ENCODE results near the gene DLG1. TPM values are rescaled to one million over a fixed set of nuclear protein-coding genes. Genes with fewer than 3 reads are reported as not detected.
"Not testable (repeated sequence)": the region's sequence is repeated elsewhere in the genome, so short reads cannot be mapped to it uniquely, and the experiment has no call there.

Gene DLG1
- total RNA-seq, 2 donors from 2014 or later: 115 to 124 TPM

GRCh38 chr3:197076415-197076814, 222.0 kb downstream of the DLG1 start:
- Histone ChIP-seq H3K4me1 (no peaks in the 10 kb centered on the region), H3K27me3 (no peaks in the 10 kb centered on the region), H3K4me3 (no peak overlapping the region), H3K9ac (ENCODE audit: low read depth in 2 of 2, low read length in 2 of 2) (no peak overlapping the region), H3K27ac (no peak overlapping the region), H3K36me3 (no peaks in the 10 kb centered on the region), H3K9me3 (no peaks in the 10 kb centered on the region)
- TF ChIP-seq, protein P1, sequence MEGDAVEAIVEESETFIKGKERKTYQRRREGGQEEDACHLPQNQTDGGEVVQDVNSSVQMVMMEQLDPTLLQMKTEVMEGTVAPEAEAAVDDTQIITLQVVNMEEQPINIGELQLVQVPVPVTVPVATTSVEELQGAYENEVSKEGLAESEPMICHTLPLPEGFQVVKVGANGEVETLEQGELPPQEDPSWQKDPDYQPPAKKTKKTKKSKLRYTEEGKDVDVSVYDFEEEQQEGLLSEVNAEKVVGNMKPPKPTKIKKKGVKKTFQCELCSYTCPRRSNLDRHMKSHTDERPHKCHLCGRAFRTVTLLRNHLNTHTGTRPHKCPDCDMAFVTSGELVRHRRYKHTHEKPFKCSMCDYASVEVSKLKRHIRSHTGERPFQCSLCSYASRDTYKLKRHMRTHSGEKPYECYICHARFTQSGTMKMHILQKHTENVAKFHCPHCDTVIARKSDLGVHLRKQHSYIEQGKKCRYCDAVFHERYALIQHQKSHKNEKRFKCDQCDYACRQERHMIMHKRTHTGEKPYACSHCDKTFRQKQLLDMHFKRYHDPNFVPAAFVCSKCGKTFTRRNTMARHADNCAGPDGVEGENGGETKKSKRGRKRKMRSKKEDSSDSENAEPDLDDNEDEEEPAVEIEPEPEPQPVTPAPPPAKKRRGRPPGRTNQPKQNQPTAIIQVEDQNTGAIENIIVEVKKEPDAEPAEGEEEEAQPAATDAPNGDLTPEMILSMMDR (IDR thresholded peaks at IDR 0.05): no peak
- intact Hi-C loops (cut with DNase I): no loop called here
- DNase-seq: no peak

DNA sequence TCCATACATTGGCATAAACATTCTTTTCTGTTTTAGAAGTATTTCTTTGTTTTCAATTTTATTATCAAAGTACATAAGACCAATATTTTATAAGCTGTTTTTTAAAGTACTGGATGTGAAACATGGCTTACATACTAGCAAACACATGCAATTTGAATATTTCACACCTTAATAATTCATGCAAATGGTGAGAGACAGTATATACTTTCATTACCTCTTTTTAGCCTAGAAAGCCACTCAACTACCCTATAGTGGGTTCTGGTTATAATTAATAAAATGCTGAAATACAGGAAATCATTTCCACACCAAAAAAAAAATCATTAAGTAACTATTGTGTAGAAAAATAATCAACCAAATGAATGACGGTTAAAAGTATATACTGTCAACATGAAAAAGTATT, 230.3 kb downstream of the DLG1 start:
- Histone ChIP-seq H3K27ac (no peak overlapping the region), H3K4me3 (no peak overlapping the region), H3K9me3 (no peaks in the 10 kb centered on the region), H3K27me3 (no peaks in the 10 kb centered on the region), H3K4me1 (no peaks in the 10 kb centered on the region), H3K9ac (ENCODE audit: low read depth in 2 of 2, low read length in 2 of 2) (no peak overlapping the region), H3K36me3 (no peaks in the 10 kb centered on the region)
- intact Hi-C loops (cut with DNase I): no loop called here
- TF ChIP-seq, protein P1 (IDR thresholded peaks at IDR 0.05): no peak
- no peak for DNase-seq

- DNase-seq: no peak
- no peak overlapping the region for H3K27ac ChIP-seq
- H3K4me3 ChIP-seq: no peak overlapping the region
- H3K9ac ChIP-seq (ENCODE audit: low read depth in 2 of 2, low read length in 2 of 2): no peak overlapping the region
- TF ChIP-seq, protein P1 (IDR thresholded peaks at IDR 0.05): no peak
- no peaks in the 10 kb centered on the region for H3K27me3 ChIP-seq
- H3K36me3 ChIP-seq: peaks cover 2% of the 10 kb centered on the region
- H3K9me3 ChIP-seq: no peaks in the 10 kb centered on the region
- intact Hi-C loops (cut with DNase I): no loop called here
- H3K4me1 ChIP-seq: no peaks in the 10 kb centered on the region
These were observed 233.6 kb downstream of the DLG1 start for GRCh38 chr3:197064771-197065170.

- Histone ChIP-seq H3K36me3 (peaks cover 14% of the 10 kb centered on the region), H3K4me3 (no peak overlapping the region), H3K27ac (no peak overlapping the region), H3K9ac (ENCODE audit: low read depth in 2 of 2, low read length in 2 of 2) (no peak overlapping the region), H3K4me1 (no peaks in the 10 kb centered on the region), H3K27me3 (no peaks in the 10 kb centered on the region), H3K9me3 (no peaks in the 10 kb centered on the region)
- intact Hi-C loops (cut with DNase I): no loop called here
- TF ChIP-seq, protein P1 (IDR thresholded peaks at IDR 0.05): no peak
- DNase-seq: no peak
These were observed 236.0 kb downstream of the DLG1 start for GRCh38 chr3:197062446-197062845.

GRCh38 chr3:197051637-197052036, 246.8 kb downstream of the DLG1 start:
- intact Hi-C loops (cut with DNase I); H3K9me3 ChIP-seq; H3K36me3 ChIP-seq: not testable (repeated sequence)

GRCh38 chr3:197050511-197050910, 247.9 kb downstream of the DLG1 start:
- Histone ChIP-seq H3K27me3 (no peaks in the 10 kb centered on the region), H3K4me1 (no peaks in the 10 kb centered on the region), H3K4me3 (no peak overlapping the region), H3K9ac (ENCODE audit: low read depth in 2 of 2, low read length in 2 of 2) (no peak overlapping the region), H3K36me3 (peaks cover 8% of the 10 kb centered on the region), H3K9me3 (no peaks in the 10 kb centered on the region), H3K27ac (no peak overlapping the region)
- TF ChIP-seq, protein P1 (IDR thresholded peaks at IDR 0.05): no peak
- no peak for DNase-seq
- intact Hi-C loops (cut with DNase I): no loop called here

More at GRCh38 chr3:197051637-197052036, 246.8 kb downstream of the DLG1 start:
- H3K4me3 ChIP-seq; H3K27ac ChIP-seq; H3K27me3 ChIP-seq; H3K9ac ChIP-seq (ENCODE audit: low read depth in 2 of 2, low read length in 2 of 2); DNase-seq; H3K4me1 ChIP-seq: not testable (repeated sequence)
